Measurements from ENCODE around the gene RABEP2.

The RABEP2 gene

GRCh38 chr16:28925386-28926228 lies 569 bp upstream of the RABEP2 start:
- H3K9me3 ChIP-seq (ENCODE audit: control insufficient read depth, insufficient read depth, low read length) = no peaks in the 10 kb centered on the region
- H3K9ac ChIP-seq (ENCODE audit: low read depth, low read length) = peak overlapping the region; percentile 89
- H3K36me3 ChIP-seq (ENCODE audit: insufficient read depth, low read length) = no peaks in the 10 kb centered on the region
- H3K4me1 ChIP-seq (ENCODE audit: insufficient read depth, low read length) = peaks cover 4% of the 10 kb centered on the region

- peaks cover 4% of the 10 kb centered on the region for H3K4me1 ChIP-seq (ENCODE audit: insufficient read depth, low read length)
- no peaks in the 10 kb centered on the region for H3K9me3 ChIP-seq (ENCODE audit: control insufficient read depth, insufficient read depth, low read length)
- H3K9ac ChIP-seq (ENCODE audit: low read depth, low read length) = peak overlapping the region; percentile 48
- peaks cover under 1% of the 10 kb centered on the region; the same call in 1 of the 2 replicates for H3K36me3 ChIP-seq (ENCODE audit: insufficient read depth, low read length)
Measured at GRCh38 chr16:28924399-28924761, 658 bp downstream of the RABEP2 start.

- Histone ChIP-seq H3K4me1 (ENCODE audit: insufficient read depth, low read length) (peaks cover 4% of the 10 kb centered on the region), H3K9me3 (ENCODE audit: control insufficient read depth, insufficient read depth, low read length) (no peaks in the 10 kb centered on the region), H3K9ac (ENCODE audit: low read depth, low read length) (peak overlapping the region; percentile 48), H3K36me3 (ENCODE audit: insufficient read depth, low read length) (peaks cover 4% of the 10 kb centered on the region; the same call in 1 of the 2 replicates)
Measured at GRCh38 chr16:28923652-28924398, 1.2 kb downstream of the RABEP2 start.

- no peaks in the 10 kb centered on the region for H3K9me3 ChIP-seq (ENCODE audit: control insufficient read depth, insufficient read depth, low read length)
- 0 out of 2 replicates have a peak overlapping the region, but pooled peaks have one; percentile 48 for H3K9ac ChIP-seq (ENCODE audit: low read depth, low read length)
- H3K4me1 ChIP-seq (ENCODE audit: insufficient read depth, low read length) = peaks cover 4% of the 10 kb centered on the region
- peaks cover 4% of the 10 kb centered on the region; the same call in 1 of the 2 replicates for H3K36me3 ChIP-seq (ENCODE audit: insufficient read depth, low read length)
Measured at GRCh38 chr16:28923231-28923587, 1.8 kb downstream of the RABEP2 start.

- no peaks in the 10 kb centered on the region for H3K9me3 ChIP-seq (ENCODE audit: control insufficient read depth, insufficient read depth, low read length)
- H3K4me1 ChIP-seq (ENCODE audit: insufficient read depth, low read length) = peaks cover 4% of the 10 kb centered on the region; the same call in 1 of the 2 replicates
- peaks cover 4% of the 10 kb centered on the region; the same call in 1 of the 2 replicates for H3K36me3 ChIP-seq (ENCODE audit: insufficient read depth, low read length)
- no peak overlapping the region for H3K9ac ChIP-seq (ENCODE audit: low read depth, low read length)
Measured at GRCh38 chr16:28918698-28919097, 6.3 kb downstream of the RABEP2 start.

GRCh38 chr16:28917095-28917494 lies 7.9 kb downstream of the RABEP2 start:
- H3K36me3 ChIP-seq (ENCODE audit: insufficient read depth, low read length) = peaks cover 4% of the 10 kb centered on the region; the same call in 1 of the 2 replicates
- no peaks in the 10 kb centered on the region for H3K4me1 ChIP-seq (ENCODE audit: insufficient read depth, low read length)
- H3K9ac ChIP-seq (ENCODE audit: low read depth, low read length) = no peak overlapping the region
- H3K9me3 ChIP-seq (ENCODE audit: control insufficient read depth, insufficient read depth, low read length) = no peaks in the 10 kb centered on the region

GRCh38 chr16:28915181-28915580 lies 9.9 kb downstream of the RABEP2 start:
- Histone ChIP-seq H3K36me3 (ENCODE audit: insufficient read depth, low read length) (peaks cover 4% of the 10 kb centered on the region; the same call in 1 of the 2 replicates), H3K9ac (ENCODE audit: low read depth, low read length) (no peak overlapping the region), H3K4me1 (ENCODE audit: insufficient read depth, low read length) (no peaks in the 10 kb centered on the region), H3K9me3 (ENCODE audit: control insufficient read depth, insufficient read depth, low read length) (no peaks in the 10 kb centered on the region)

- Histone ChIP-seq H3K36me3 (ENCODE audit: insufficient read depth, low read length) (0 out of 2 replicates have a peak, but pooled peaks cover under 1% of the 10 kb centered on the region), H3K9me3 (ENCODE audit: control insufficient read depth, insufficient read depth, low read length) (no peaks in the 10 kb centered on the region), H3K4me1 (ENCODE audit: insufficient read depth, low read length) (no peaks in the 10 kb centered on the region), H3K9ac (ENCODE audit: low read depth, low read length) (no peak overlapping the region)
Measured at GRCh38 chr16:28913946-28914724, 10.9 kb downstream of the RABEP2 start.

GRCh38 chr16:28912558-28912957 lies 12.5 kb downstream of the RABEP2 start:
- Histone ChIP-seq H3K36me3 (ENCODE audit: insufficient read depth, low read length) (peaks cover 3% of the 10 kb centered on the region; the same call in 1 of the 2 replicates), H3K9ac (ENCODE audit: low read depth, low read length) (no peak overlapping the region), H3K9me3 (ENCODE audit: control insufficient read depth, insufficient read depth, low read length) (no peaks in the 10 kb centered on the region), H3K4me1 (ENCODE audit: insufficient read depth, low read length) (no peaks in the 10 kb centered on the region)

- peaks cover 3% of the 10 kb centered on the region; the same call in 1 of the 2 replicates for H3K36me3 ChIP-seq (ENCODE audit: insufficient read depth, low read length)
- H3K4me1 ChIP-seq (ENCODE audit: insufficient read depth, low read length) = peaks cover 7% of the 10 kb centered on the region; the same call in 1 of the 2 replicates
- no peak overlapping the region for H3K9ac ChIP-seq (ENCODE audit: low read depth, low read length)
- no peaks in the 10 kb centered on the region for H3K9me3 ChIP-seq (ENCODE audit: control insufficient read depth, insufficient read depth, low read length)
Measured at GRCh38 chr16:28910086-28911031, 14.7 kb downstream of the RABEP2 start.

- peaks cover 3% of the 10 kb centered on the region; the same call in 1 of the 2 replicates for H3K36me3 ChIP-seq (ENCODE audit: insufficient read depth, low read length)
- peaks cover 7% of the 10 kb centered on the region; the same call in 1 of the 2 replicates for H3K4me1 ChIP-seq (ENCODE audit: insufficient read depth, low read length)
- H3K9me3 ChIP-seq (ENCODE audit: control insufficient read depth, insufficient read depth, low read length) = no peaks in the 10 kb centered on the region
- no peak overlapping the region for H3K9ac ChIP-seq (ENCODE audit: low read depth, low read length)
Measured at GRCh38 chr16:28905800-28906372, 19.2 kb downstream of the RABEP2 start.

- H3K9ac ChIP-seq (ENCODE audit: low read depth, low read length) = no peak overlapping the region
- H3K9me3 ChIP-seq (ENCODE audit: control insufficient read depth, insufficient read depth, low read length) = no peaks in the 10 kb centered on the region
- peaks cover 3% of the 10 kb centered on the region; the same call in 1 of the 2 replicates for H3K36me3 ChIP-seq (ENCODE audit: insufficient read depth, low read length)
- H3K4me1 ChIP-seq (ENCODE audit: insufficient read depth, low read length) = peaks cover 7% of the 10 kb centered on the region; the same call in 1 of the 2 replicates
Measured at GRCh38 chr16:28905229-28905754, 19.7 kb downstream of the RABEP2 start.

- Histone ChIP-seq H3K9me3 (ENCODE audit: control insufficient read depth, insufficient read depth, low read length) (no peaks in the 10 kb centered on the region), H3K36me3 (ENCODE audit: insufficient read depth, low read length) (peaks cover 3% of the 10 kb centered on the region; the same call in 1 of the 2 replicates), H3K9ac (ENCODE audit: low read depth, low read length) (no peak overlapping the region), H3K4me1 (ENCODE audit: insufficient read depth, low read length) (peaks cover 7% of the 10 kb centered on the region; the same call in 1 of the 2 replicates)
Measured at GRCh38 chr16:28904828-28905227, 20.2 kb downstream of the RABEP2 start.

Data from ES-I3 (cell line).